Measurements from ENCODE around the gene ADAM12. TPM values are rescaled to one million over a fixed set of nuclear protein-coding genes. Genes with fewer than 3 reads are reported as not detected.

Gene ADAM12
- total RNA-seq, 2 donors from 2014 or later: 0.14 to 1.9 TPM

- WGBS: 93% methylated on average over 4 of the region's 4 CpGs
- TF ChIP-seq POLR2A (IDR thresholded peaks at IDR 0.05) (no peak), POLR2AphosphoS5 (IDR thresholded peaks at IDR 0.05) (no peak)
- TF ChIP-seq, protein P1, sequence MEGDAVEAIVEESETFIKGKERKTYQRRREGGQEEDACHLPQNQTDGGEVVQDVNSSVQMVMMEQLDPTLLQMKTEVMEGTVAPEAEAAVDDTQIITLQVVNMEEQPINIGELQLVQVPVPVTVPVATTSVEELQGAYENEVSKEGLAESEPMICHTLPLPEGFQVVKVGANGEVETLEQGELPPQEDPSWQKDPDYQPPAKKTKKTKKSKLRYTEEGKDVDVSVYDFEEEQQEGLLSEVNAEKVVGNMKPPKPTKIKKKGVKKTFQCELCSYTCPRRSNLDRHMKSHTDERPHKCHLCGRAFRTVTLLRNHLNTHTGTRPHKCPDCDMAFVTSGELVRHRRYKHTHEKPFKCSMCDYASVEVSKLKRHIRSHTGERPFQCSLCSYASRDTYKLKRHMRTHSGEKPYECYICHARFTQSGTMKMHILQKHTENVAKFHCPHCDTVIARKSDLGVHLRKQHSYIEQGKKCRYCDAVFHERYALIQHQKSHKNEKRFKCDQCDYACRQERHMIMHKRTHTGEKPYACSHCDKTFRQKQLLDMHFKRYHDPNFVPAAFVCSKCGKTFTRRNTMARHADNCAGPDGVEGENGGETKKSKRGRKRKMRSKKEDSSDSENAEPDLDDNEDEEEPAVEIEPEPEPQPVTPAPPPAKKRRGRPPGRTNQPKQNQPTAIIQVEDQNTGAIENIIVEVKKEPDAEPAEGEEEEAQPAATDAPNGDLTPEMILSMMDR (IDR thresholded peaks at IDR 0.05): no peak
- DNase-seq (ENCODE audit: low spot score): no peak
- Histone ChIP-seq H3K9me3 (no peaks in the 10 kb centered on the region), H3K36me3 (no peaks in the 10 kb centered on the region), H3K27ac (no peak overlapping the region), H3K27me3 (replicated peaks; ENCODE audit: insufficient read depth) (no peaks in the 10 kb centered on the region), H3K4me3 (no peak overlapping the region), H3K4me1 (replicated peaks) (no peaks in the 10 kb centered on the region)
- intact Hi-C loops (cut with DNase I): no loop called here
Observed at GRCh38 chr10:126016156-126016805, 372.0 kb downstream of the ADAM12 start.

DNA sequence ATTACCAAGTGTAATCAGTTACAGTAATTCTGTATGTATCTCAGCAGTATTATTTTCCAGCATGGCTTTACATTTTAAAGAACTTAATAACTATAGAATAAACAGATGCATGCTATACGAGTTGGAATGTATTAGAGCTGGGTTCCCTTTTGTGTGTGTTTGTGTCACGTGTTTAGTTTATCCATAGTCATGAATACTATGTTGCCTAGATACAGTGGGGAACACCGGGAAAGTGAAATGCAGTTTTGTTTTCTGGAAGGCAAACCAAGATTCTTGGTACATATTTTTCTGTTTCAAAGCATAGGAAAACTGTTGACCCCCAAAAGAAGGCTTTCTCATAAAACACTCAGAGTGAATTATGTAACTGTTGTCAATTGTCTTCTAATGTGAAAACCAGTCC lies 372.9 kb downstream of the ADAM12 start:
- H3K27me3 ChIP-seq (replicated peaks; ENCODE audit: insufficient read depth): no peaks in the 10 kb centered on the region
- no peaks in the 10 kb centered on the region for H3K9me3 ChIP-seq
- H3K27ac ChIP-seq: no peak overlapping the region
- no peak for DNase-seq (ENCODE audit: low spot score)
- H3K36me3 ChIP-seq: no peaks in the 10 kb centered on the region
- WGBS: 52% methylated on average over 3 of the region's 3 CpGs
- H3K4me3 ChIP-seq: no peak overlapping the region
- TF ChIP-seq, protein P1 (IDR thresholded peaks at IDR 0.05): no peak
- TF ChIP-seq POLR2A (IDR thresholded peaks at IDR 0.05) (no peak), POLR2AphosphoS5 (IDR thresholded peaks at IDR 0.05) (no peak)
- intact Hi-C loops (cut with DNase I): no loop called here
- no peaks in the 10 kb centered on the region for H3K4me1 ChIP-seq (replicated peaks)

GRCh38 chr10:126014309-126014708 lies 374.0 kb downstream of the ADAM12 start:
- Histone ChIP-seq H3K9me3 (no peaks in the 10 kb centered on the region), H3K4me1 (replicated peaks) (no peaks in the 10 kb centered on the region), H3K27ac (no peak overlapping the region), H3K4me3 (no peak overlapping the region), H3K36me3 (no peaks in the 10 kb centered on the region), H3K27me3 (replicated peaks; ENCODE audit: insufficient read depth) (no peaks in the 10 kb centered on the region)
- DNase-seq (ENCODE audit: low spot score): no peak
- WGBS: 73% methylated on average over 7 of the region's 7 CpGs
- intact Hi-C loops (cut with DNase I): no loop called here
- TF ChIP-seq POLR2AphosphoS5 (IDR thresholded peaks at IDR 0.05) (no peak), POLR2A (IDR thresholded peaks at IDR 0.05) (no peak)
- TF ChIP-seq, protein P1 (IDR thresholded peaks at IDR 0.05): no peak

GRCh38 chr10:126013489-126014281 lies 374.6 kb downstream of the ADAM12 start:
- no peak overlapping the region for H3K27ac ChIP-seq
- DNase-seq (ENCODE audit: low spot score): no peak
- 82% methylated on average over 10 of the region's 10 CpGs for WGBS
- TF ChIP-seq POLR2A (IDR thresholded peaks at IDR 0.05): no peak
- TF ChIP-seq POLR2AphosphoS5 (IDR thresholded peaks at IDR 0.05): no peak
- TF ChIP-seq, protein P1 (IDR thresholded peaks at IDR 0.05): no peak
- no peaks in the 10 kb centered on the region for H3K36me3 ChIP-seq
- H3K9me3 ChIP-seq: no peaks in the 10 kb centered on the region
- H3K27me3 ChIP-seq (replicated peaks; ENCODE audit: insufficient read depth): no peaks in the 10 kb centered on the region
- no peaks in the 10 kb centered on the region for H3K4me1 ChIP-seq (replicated peaks)
- intact Hi-C loops (cut with DNase I): no loop called here
- H3K4me3 ChIP-seq: no peak overlapping the region

Measured in prostate gland (tissue), 2 donors.